Renal pelvis (tissue), 4 donors: ENCODE results near the gene ABCF2. TPM values are rescaled to one million over a fixed set of nuclear protein-coding genes. Genes with fewer than 3 reads are reported as not detected.

Source experiments
- DNase-seq: peaks from one replicate; pipeline ENCODE4 v3.0.0-alpha.2; 2013
- polyA plus RNA-seq, 3 donors: library from polyadenylated mRNA; unstranded; fragments of 120-200 nt; gene quantifications; one replicate each; pipeline ENCODE4 v1.2.1, GENCODE V29; 2013; ENCODE audit not compliant: insufficient read length in 3 of 3

ABCF2 gene
- polyA plus RNA-seq, 3 donors: 25.9 to 28.9 (median 26.3) TPM

DNA sequence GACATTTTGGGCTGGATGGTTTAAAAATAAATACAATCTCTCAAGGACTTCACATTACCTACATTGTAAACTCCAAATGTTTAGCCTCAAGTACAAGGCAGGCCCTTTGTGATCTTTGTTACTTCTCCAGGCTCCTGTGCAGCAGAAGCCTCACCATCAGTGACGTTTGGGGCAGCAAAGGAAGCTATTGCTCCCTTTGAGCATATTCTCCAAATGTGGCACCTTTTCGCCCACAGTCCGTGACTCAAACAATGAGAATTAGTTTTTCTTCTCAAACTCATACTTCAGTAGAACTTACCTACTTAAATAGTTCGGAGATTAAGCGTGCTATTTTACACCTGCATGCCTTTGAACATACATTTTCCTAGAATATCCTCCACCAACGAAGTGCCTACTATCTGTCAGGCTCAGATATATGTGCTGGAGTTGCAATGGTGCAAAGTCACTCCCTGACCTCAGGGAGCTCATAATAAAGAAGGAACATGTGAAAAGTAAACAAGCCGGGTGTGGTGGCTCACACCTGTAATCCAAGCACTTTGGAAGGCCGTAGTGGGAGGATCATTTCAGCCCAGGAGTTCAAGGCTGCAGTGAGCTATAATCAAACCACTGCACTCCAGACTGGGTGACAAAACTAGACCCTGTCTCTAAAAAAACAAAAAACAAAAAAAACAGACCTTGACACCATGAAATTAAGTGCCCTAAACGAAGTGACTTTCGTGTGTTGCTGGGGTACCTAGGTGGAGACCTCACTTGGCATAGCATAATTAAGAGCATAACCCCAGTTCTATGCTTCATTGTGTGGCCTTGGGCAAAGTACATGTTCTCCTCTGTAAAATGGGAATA, 1.2 kb upstream of the ABCF2 start:
- DNase-seq: no peak

DNA sequence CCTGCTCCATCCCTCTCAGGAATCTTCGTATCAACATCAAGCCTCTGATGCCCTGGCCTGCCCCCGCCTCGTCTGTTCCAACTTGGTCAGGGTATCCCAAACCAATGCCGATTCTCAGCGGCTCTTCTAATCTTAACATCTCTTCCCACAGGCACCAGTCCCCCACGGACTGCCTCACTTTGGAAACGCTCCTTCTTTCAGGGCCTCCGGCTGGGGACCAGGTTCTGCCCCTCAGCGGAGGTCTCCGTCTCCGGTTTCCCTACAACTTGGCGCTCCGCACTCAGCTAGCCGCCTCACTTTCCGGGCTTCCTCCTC, 488 bp downstream of the ABCF2 start:
- no peak for DNase-seq

DNA sequence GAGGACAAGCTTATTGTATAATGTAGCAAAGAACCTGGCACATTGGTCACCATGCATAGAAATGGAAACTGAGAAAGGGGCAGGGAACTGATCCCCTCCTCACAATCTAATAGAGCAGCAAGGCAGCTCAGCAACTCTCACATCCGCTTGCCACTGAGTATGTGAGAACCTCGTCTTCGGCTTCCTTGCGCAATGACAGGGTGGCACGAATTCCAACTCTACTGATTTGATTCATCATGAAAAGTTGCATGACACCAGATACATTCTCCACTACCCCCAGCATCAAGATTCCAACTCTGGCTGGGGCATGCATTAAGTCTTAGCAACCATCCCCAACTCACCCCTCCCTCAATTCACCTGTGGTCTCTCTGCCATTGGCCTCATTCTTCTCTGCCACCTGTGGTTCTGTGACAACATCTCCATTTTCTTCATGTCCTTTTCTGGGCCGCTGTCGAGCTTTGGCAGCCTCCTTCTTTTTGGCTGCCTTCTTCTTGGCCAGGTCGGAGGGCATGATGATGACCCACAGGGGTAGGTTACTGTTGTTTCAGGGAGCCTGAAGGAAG, 976 bp downstream of the ABCF2 start:
- no peak for DNase-seq

DNA sequence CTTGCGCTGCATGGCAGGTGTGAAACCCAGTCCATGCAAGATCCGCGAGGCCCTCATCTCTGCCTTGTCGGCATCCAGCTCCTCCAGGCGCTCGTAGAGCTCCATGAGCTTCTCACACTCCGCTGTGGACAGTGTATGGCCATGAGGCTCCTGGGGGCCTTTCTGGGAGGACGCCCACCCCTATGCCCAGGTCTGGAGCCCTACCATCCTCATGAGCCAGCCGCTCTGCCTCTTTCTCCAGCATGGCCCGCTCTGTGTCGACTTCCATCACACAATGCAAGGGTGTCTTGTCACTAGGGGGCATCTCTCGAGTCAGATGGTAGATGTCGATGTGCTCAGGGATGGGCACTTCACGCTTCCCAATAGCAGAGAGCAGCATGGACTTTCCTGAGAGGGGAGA, 3.3 kb downstream of the ABCF2 start:
- DNase-seq: no peak

DNA sequence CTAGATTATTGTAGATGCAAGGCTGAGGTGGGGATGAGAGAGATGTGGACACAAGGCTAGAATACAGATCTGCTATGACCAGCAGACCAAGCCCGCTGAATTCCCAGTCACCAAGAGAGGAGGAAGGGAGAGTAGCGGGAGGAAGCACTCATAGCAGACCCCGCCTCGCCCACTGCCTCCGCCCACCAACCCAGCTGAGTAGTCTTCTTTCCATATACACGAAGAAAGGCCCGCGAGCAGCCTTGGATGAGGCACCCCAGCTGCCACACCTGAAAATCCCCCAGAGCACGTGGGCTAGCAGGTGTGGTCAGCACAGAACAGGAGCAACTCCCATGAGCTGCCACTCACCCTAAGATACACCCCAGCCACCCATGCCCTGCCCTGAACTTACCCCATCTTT, 8.8 kb downstream of the ABCF2 start:
- no peak for DNase-seq

- no peak for DNase-seq
These were observed 11.6 kb downstream of the ABCF2 start for GRCh38 chr7:151215396-151215795.

- no peak for DNase-seq
These were observed 13.2 kb downstream of the ABCF2 start for GRCh38 chr7:151213826-151214225.

DNA sequence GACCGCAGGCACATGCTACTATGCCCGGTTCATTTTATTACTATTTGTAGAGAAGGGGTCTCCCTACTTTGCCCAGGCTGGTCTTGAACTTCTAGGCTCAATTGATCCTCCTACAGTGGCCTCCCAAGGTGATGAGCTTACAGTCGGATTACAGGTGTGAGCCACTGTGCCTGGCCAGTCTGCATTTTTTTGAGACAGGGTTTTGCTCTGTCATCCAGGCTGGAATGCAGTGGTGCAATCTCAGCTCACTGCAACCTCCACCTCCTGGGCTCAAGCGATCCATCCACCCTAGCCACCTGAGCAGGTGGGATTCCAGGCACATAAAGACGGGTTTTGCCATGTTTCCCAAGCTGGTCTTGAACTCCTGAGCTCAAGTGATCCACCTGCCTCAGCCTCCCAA, 14.4 kb downstream of the ABCF2 start:
- DNase-seq: no peak

GRCh38 chr7:151211155-151211772, 15.7 kb downstream of the ABCF2 start:
- no peak for DNase-seq

DNA sequence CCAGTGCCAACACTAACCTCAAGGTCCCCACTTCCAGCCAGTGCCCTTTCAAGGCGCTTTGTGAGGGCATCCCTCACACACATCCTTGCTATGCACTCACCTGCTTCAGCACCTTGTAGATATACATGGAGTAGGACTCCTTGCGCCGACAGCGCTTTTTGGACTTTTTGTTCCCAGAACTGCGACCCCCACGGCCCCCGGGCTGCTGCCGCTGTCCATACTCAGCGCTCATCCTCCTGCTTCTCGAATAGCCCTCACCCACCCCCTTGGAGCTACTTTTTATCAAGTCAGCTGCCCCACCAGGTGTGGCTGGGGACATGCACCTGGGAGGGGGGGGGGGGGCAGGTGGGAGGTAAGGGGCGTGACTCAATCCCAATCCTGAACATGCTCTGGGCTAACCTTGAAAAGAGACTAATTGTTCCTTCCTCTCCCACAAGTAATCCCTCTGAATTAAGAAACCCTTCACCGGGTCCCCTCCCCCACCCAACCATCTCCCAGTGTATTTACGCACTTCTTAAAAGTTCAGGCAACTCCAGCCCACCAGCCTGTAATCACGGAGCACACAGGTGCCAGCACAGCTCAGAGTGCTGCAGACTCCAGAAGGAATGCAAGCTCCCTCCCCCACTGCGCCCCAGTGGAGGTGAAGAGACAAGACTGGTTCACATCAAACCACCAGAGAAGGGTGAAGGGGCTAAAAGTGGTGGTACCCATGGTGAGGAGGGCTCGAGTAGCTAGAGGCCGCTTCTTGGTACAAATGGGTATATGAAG, 16.7 kb downstream of the ABCF2 start, which contains the start of gene H2BK1:
H2BK1 (minus strand) TSS at position 402 of the 768 bp plus-strand sequence; CDS start at position 232, 170 bp downstream.
- DNase-seq: no peak

DNA sequence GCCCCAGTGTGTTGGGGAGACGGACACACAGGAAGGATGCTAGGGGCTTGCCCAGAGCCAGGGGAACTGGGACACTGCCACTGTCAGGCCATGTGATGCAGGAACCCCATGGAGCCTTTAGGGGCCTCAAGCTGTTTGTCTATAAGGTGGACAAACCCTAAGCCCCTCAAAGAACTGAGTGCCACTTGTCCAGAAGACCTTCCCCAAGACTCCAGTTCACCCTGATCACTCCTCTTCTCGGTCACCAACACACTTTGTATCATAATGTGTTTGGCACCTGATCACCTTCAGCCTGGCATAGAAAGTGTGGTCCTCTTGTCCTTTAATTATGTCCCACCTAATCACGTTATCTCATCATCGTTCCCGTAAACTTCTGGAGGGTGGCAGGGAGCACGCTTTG, 17.4 kb downstream of the ABCF2 start:
- no peak for DNase-seq

GRCh38 chr7:151208253-151208862, 18.6 kb downstream of the ABCF2 start:
- DNase-seq: no peak

DNA sequence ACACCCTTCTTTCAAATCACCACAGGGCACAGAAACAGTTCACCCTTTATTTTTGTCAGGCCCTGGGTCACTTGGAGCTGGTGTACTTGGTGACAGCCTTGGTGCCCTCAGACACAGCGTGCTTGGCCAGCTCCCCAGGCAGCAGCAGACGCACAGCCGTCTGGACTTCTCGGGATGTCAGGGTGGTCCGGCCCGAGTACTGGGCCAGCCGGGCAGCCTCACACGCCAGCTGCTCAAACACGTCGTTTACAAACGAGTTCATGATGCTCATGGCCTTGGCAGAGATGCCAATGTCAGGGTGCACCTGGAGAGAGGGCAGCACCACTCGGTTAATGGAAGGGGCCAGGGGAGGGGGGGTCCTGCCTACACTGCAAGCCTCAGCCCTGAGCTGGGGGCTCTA, 19.2 kb downstream of the ABCF2 start:
- DNase-seq: no peak

DNA sequence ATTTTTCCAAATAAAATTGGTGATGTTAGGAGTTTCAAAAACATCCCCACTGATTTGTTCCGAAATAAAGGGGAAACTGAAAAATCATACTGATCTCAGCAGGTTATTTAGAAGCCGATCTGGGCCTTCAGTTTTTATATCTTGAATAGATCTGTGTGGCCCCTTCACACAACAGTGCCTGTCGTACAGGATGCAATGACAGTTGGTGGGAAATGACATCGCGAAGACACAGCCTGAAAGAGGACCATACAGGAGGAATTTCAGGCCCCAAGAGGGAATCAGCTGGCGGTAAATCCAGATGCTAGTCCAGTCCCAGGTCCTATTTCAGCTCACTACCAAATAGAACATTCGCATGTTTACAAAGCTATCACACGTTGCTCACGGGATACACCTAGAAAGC, 19.7 kb downstream of the ABCF2 start:
- no peak for DNase-seq

DNA sequence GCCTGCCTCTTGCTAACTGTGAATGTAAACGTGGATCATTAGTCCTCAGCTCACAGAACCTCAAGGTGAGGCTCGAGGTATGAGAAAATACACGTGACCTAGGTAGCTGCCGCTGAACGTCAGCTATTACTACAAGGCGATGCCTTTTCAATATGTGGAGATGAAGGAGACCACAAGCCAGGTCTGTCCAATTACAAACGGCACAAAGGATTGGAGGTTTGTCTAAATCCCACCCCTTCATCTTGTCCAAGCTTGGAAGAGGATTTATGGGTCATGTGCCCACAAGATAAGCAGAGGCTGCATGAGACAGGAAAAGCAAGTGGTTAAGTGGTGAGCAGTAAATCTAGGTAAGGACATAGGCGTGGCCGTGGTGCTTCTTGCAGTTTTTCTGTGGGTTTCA, 20.1 kb downstream of the ABCF2 start:
- DNase-seq: no peak

DNA sequence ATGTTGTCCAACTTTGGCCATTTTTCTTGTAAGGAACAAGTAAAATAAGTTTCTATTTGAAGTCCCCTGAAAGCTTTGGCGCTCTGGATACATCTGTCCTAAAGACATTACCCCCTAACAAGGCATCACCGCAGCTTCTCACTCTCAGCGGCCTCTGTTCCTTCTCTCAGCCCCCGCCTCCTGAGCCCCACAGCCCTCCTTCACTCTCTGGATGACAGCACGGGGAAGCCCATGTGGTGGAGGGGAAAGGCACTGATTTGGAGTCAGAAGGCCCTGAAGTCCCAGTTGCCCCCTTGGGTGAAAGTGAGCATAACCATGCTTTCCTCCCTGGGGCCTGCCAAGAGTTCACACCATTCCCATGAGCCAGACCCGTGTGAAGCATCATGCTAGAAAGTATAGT, 21.3 kb downstream of the ABCF2 start:
- no peak for DNase-seq

GRCh38 chr7:151204383-151205032, 22.5 kb downstream of the ABCF2 start:
- DNase-seq: no peak

GRCh38 chr7:151202836-151203235, 24.2 kb downstream of the ABCF2 start:
- no peak for DNase-seq

DNA sequence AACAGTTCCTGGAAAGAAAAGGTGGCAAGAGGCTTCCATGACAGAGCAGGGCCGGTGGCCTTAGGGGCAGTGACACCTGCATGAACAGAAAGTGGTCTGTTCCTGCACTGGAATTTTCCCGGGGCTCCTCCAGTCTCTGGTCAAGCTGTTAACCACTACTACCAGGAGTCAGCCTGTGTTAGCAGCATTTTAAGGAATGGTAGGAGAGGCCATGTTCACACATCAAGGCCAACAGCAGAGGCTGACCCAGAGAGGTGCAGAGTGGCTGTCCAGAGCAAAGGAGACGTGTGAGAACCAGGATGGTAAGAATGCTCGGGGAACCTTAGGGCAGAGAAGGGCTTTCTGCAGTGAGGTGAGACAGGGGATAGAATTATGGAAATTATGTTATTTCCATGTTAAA, 25.3 kb downstream of the ABCF2 start:
- no peak for DNase-seq

- no peak for DNase-seq
These were observed 25.7 kb downstream of the ABCF2 start for GRCh38 chr7:151201344-151201743.
